Tibial nerve (tissue), 4 donors: ENCODE results near the gene FRY. TPM values are rescaled to one million over a fixed set of nuclear protein-coding genes. Genes with fewer than 3 reads are reported as not detected.
A peak's percentile ranks its signal among the peaks of the same experiment; 100 is the strongest.

Experiments
- DNase-seq, 2 donors: peaks; one replicate each; pipeline ENCODE4 v3.0.0-alpha.2; 2019; ENCODE audit warnings: low spot score in 2 of 2
- H3K27ac ChIP-seq, 4 donors: fragments of 200-600 bp; sonication (generic) in 3 of 4; one replicate each; pipeline ENCODE4 v1.5.1; 2017 to 2019; ENCODE audit warnings: mild to moderate bottlenecking in 1 of 4
- H3K27me3 ChIP-seq, 2 donors: fragments of 200-600 bp; sonication (generic) in 1 of 2; one replicate each; pipeline versions ENCODE4 v1.5.1 to v1.6.0; 2017 to 2019
- H3K36me3 ChIP-seq, 3 donors: fragments of 200-600 bp; sonication (generic); one replicate each; pipeline ENCODE4 v1.5.1; 2018 to 2019
- H3K4me1 ChIP-seq, 4 donors: fragments of 200-600 bp; sonication (generic) in 3 of 4; one replicate each; pipeline ENCODE4 v1.5.1; 2017 to 2019
- H3K4me3 ChIP-seq, 4 donors: fragments of 200-600 bp; sonication (generic) in 3 of 4; one replicate each; pipeline ENCODE4 v1.5.1; 2017 to 2019; ENCODE audit warnings: mild to moderate bottlenecking in 1 of 4, moderate library complexity in 1 of 4
- H3K9me3 ChIP-seq, 4 donors: fragments of 200-600 bp; sonication (generic) in 3 of 4; one replicate each; pipeline ENCODE4 v1.5.1; 2017 to 2019
- EP300 ChIP-seq, 2 donors: sonication (generic); formaldehyde crosslinking; IDR thresholded peaks; one replicate each; pipeline ENCODE4 v1.6.1; 2017; ENCODE audit warnings: antibody characterized with exemption in 2 of 2, mild to moderate bottlenecking in 1 of 2
- POLR2A ChIP-seq, 2 donors: fragments of 450-650 bp; IDR thresholded peaks; one replicate each; pipeline ENCODE4 v1.6.1; 2017; ENCODE audit warnings: antibody characterized with exemption in 2 of 2, mild to moderate bottlenecking in 2 of 2, moderate library complexity in 2 of 2
- WGBS, 2 donors: methylation state at CpG; one replicate each; pipeline ENCODE4 v1.1.5; 2018; 5-methylcytosine and 5-hydroxymethylcytosine counted together
- total RNA-seq, 4 donors: library from RNA; depleted of rRNA; stranded (reverse); fragments of >200 nt; gene quantifications; one replicate each; pipeline ENCODE4 v1.1.0, GENCODE V29; 2016
- TF ChIP-seq, protein P1 (sequence below), 5 experiments: fragments of 200-600 bp in 3 of 5; fragments of 450-650 bp in 2 of 5; sonication (generic) in 3 of 5; IDR thresholded peaks; one replicate each; pipeline ENCODE4 v1.5.1; 2016 to 2019; ENCODE audit warnings: antibody characterized with exemption in 5 of 5, mild to moderate bottlenecking in 3 of 5, moderate library complexity in 2 of 5

FRY gene
- total RNA-seq, 4 donors from 2014 or later, result 48.9 to 94.6 (median 75.8) TPM

DNA sequence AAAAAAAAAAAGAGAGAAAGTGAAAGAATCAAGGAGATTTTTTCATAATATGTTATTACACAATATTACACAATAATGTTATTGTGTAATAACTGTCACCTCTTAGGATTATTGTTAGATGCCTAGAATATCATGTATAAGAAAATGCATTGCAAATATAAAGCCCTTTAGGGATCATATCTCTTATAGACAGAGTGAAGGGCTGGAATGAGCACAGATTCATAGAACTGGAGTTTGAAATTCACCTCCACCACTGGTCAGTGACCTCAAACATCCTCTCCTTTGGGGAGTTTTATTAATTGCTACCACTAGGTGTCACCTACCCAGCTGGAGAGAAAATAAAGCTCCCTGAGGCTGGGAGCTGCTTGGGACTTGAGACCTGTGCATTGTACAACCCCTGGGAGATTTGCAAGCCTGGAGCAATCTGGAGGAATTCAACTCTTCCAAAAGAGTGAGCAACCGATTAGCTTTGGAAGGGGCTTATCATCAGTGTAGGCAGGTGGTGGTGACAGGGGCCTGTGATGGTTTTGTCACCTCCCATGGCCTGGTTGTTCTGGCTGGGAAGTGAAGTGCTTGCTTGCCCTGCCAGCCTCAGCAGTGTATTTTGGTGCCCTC, 30.3 kb upstream of the FRY start:
- TF ChIP-seq, protein P1, sequence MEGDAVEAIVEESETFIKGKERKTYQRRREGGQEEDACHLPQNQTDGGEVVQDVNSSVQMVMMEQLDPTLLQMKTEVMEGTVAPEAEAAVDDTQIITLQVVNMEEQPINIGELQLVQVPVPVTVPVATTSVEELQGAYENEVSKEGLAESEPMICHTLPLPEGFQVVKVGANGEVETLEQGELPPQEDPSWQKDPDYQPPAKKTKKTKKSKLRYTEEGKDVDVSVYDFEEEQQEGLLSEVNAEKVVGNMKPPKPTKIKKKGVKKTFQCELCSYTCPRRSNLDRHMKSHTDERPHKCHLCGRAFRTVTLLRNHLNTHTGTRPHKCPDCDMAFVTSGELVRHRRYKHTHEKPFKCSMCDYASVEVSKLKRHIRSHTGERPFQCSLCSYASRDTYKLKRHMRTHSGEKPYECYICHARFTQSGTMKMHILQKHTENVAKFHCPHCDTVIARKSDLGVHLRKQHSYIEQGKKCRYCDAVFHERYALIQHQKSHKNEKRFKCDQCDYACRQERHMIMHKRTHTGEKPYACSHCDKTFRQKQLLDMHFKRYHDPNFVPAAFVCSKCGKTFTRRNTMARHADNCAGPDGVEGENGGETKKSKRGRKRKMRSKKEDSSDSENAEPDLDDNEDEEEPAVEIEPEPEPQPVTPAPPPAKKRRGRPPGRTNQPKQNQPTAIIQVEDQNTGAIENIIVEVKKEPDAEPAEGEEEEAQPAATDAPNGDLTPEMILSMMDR (IDR thresholded peaks at IDR 0.05), result peak in 4 of 5 experiments; percentile 28 to 60 (median 48)
- TF ChIP-seq EP300 (IDR thresholded peaks at IDR 0.05), result no peak
- H3K27me3 ChIP-seq, result no peaks in the 10 kb centered on the region
- no peak overlapping the region for H3K4me3 ChIP-seq
- peaks cover 0 to 3% (median 0%) of the 10 kb centered on the region in 4 donors for H3K4me1 ChIP-seq
- H3K36me3 ChIP-seq, result no peaks in the 10 kb centered on the region
- no peak overlapping the region for H3K27ac ChIP-seq
- WGBS, 2 donors, result 73 to 74% methylated on average over 1 of the region's 1 CpG
- H3K9me3 ChIP-seq, result no peaks in the 10 kb centered on the region
- no peak for DNase-seq

DNA sequence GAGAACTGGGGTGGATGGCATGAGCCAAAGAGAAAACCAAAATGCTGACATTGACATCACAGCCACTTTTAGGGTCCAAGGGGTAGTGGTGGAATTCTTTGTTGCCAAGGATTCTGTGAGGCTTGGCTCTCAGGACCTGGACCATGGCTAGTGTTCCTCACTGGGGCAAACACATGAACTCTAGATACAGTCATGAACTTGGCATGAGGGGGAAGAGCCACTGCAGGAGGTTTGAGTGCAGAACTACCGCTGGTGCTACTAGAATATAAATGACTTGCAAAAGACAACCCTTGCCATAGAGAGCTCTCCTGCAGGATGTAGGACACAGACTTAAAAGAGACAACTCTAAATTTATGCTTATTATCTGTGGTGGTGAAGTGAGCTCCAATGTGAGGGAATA, 29.8 kb upstream of the FRY start:
- H3K4me3 ChIP-seq, result no peak overlapping the region
- WGBS, 2 donors, result 89 to 100% methylated on average over 1 of the region's 1 CpG
- no peaks in the 10 kb centered on the region for H3K36me3 ChIP-seq
- TF ChIP-seq POLR2A (IDR thresholded peaks at IDR 0.05), result no peak
- TF ChIP-seq, protein P1 (IDR thresholded peaks at IDR 0.05), result no peak
- TF ChIP-seq EP300 (IDR thresholded peaks at IDR 0.05), result no peak
- H3K27me3 ChIP-seq, result no peaks in the 10 kb centered on the region
- peaks cover 0 to 3% (median 0%) of the 10 kb centered on the region in 4 donors for H3K4me1 ChIP-seq
- H3K9me3 ChIP-seq, result no peaks in the 10 kb centered on the region
- DNase-seq, result no peak
- no peak overlapping the region for H3K27ac ChIP-seq

DNA sequence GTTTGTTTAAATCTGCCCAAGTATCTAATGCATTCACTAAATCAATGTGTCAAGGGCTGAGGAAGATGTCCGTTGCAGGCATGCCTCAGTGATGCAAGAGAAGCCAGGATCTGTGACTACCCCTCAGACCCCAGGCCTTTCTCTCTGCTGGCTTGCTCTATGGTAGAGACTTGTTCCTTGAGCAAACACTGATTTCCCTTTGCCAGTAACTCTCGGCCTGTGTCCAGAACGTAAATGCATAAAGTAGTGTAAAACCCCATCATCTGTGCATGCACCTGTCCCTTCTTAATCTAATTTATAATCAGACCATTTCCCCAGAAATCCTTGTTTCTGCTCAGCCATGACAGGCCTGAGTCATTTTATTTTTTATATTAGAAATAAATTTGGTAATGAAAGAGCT, 28.7 kb upstream of the FRY start:
- no peak for DNase-seq
- TF ChIP-seq, protein P1 (IDR thresholded peaks at IDR 0.05), result no peak
- TF ChIP-seq EP300 (IDR thresholded peaks at IDR 0.05) (no peak), POLR2A (IDR thresholded peaks at IDR 0.05) (no peak)

DNA sequence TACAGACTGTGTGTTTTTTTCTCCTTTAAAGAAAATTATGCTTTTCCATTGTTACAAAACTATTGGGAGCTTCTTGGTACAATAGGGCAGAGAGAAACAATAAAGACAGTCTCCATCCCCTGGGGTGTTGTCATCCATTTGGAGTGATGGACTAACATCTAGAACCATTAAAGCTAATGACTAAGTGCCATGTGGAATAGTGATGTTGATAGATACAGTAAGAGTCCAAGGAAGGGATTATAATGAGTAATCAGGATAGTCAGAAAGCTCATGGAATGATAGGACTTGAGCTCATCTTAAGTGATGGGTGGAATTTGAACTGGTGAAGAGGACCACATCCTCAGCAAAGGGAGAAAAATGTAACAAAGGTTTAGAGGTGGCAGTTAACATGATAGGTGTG, 24.1 kb upstream of the FRY start:
- H3K4me3 ChIP-seq, result no peak overlapping the region
- no peak overlapping the region for H3K27ac ChIP-seq
- no peaks in the 10 kb centered on the region for H3K36me3 ChIP-seq
- H3K27me3 ChIP-seq, result no peaks in the 10 kb centered on the region
- TF ChIP-seq, protein P1 (IDR thresholded peaks at IDR 0.05), result no peak
- no peak for TF ChIP-seq POLR2A (IDR thresholded peaks at IDR 0.05)
- TF ChIP-seq EP300 (IDR thresholded peaks at IDR 0.05), result no peak
- H3K9me3 ChIP-seq, result no peaks in the 10 kb centered on the region
- H3K4me1 ChIP-seq, result no peaks in the 10 kb centered on the region
- no peak for DNase-seq

More for the DNA sequence above, 28.7 kb upstream of the FRY start:
- Histone ChIP-seq H3K9me3 (no peaks in the 10 kb centered on the region), H3K27ac (no peak overlapping the region), H3K4me3 (no peak overlapping the region), H3K36me3 (no peaks in the 10 kb centered on the region), H3K27me3 (no peaks in the 10 kb centered on the region), H3K4me1 (peaks cover 0 to 3% (median 0%) of the 10 kb centered on the region in 4 donors)
- 75 to 95% methylated on average over 3 of the region's 3 CpGs for WGBS, 2 donors

DNA sequence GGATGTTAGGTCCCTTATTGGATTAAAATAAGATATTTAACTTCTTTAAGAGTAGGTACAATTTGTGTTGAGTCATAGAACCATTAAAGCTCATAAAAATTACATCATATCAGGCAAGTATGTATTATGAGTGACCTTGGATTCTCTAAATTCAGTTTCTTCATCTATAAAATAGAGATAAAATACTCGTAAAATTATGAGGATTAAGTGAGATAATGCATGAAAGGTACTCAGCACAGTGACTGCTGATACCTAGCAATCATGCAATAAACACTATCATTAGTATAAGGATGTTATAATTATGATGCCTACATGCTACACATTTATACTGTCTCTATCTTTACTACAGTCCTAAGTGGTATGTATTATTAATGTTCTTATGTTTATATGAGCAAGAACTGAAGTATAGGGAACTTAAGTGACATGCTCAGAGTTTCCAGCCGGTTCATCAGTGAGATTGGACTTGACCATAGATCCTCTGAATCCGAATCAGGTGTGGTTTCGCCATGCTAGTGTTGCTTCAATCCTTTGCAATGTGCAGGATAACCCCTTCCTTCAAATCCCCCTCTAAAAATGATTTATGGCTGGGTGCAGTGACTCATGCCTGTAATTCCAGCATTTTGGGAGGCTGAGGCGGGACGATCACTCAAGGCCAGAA, 22.9 kb upstream of the FRY start:
- H3K27me3 ChIP-seq, result no peaks in the 10 kb centered on the region
- no peak overlapping the region for H3K27ac ChIP-seq
- TF ChIP-seq, protein P1 (IDR thresholded peaks at IDR 0.05), result no peak
- TF ChIP-seq EP300 (IDR thresholded peaks at IDR 0.05), result no peak
- TF ChIP-seq POLR2A (IDR thresholded peaks at IDR 0.05), result no peak
- DNase-seq, result no peak
- H3K4me3 ChIP-seq, result no peak overlapping the region
- no peaks in the 10 kb centered on the region for H3K4me1 ChIP-seq
- H3K36me3 ChIP-seq, result no peaks in the 10 kb centered on the region
- no peaks in the 10 kb centered on the region for H3K9me3 ChIP-seq
- 95 to 97% methylated on average over 6 of the region's 6 CpGs for WGBS, 2 donors
